ENCODE data around the gene MXRA8.

The MXRA8 gene

GRCh38 chr1:1376551-1377226 lies 18.3 kb upstream of the MXRA8 start:
- DNase-seq (ENCODE audit: extremely low read depth, insufficient read length): no peak
- no peak for TF ChIP-seq CTCF (IDR thresholded peaks at IDR 0.05; ENCODE audit: insufficient read depth, low read length, poor library complexity, severe bottlenecking)
- H3K4me3 ChIP-seq (replicated peaks; ENCODE audit: low read depth, low read length): peak overlapping the region; percentile 97; the same call in 1 of the 2 replicates

GRCh38 chr1:1374929-1375662 lies 16.7 kb upstream of the MXRA8 start, which contains the start of gene AURKAIP1:
Gene AURKAIP1, minus strand, starts transcription at chr1:1375207. Its CDS starts 451 bp downstream, at chr1:1374756.
- H3K4me3 ChIP-seq (replicated peaks; ENCODE audit: low read depth, low read length): peak within 1 kb of the TSS; percentile 97
- no peaks in the 10 kb centered on the region for H3K27me3 ChIP-seq (replicated peaks; ENCODE audit: control insufficient read depth, insufficient read depth, low read length)
- no peak for TF ChIP-seq CTCF (IDR thresholded peaks at IDR 0.05; ENCODE audit: insufficient read depth, low read length, poor library complexity, severe bottlenecking)
- peak; percentile 99 for DNase-seq (ENCODE audit: extremely low read depth, insufficient read length)
- peaks cover 11% of the 10 kb centered on the region for H3K36me3 ChIP-seq (ENCODE audit: control insufficient read depth, insufficient read depth, low read length)

More at GRCh38 chr1:1376551-1377226, 18.3 kb upstream of the MXRA8 start:
- H3K27me3 ChIP-seq (replicated peaks; ENCODE audit: control insufficient read depth, insufficient read depth, low read length): no peaks in the 10 kb centered on the region
- peaks cover 13% of the 10 kb centered on the region for H3K36me3 ChIP-seq (ENCODE audit: control insufficient read depth, insufficient read depth, low read length)

- no peak for DNase-seq (ENCODE audit: extremely low read depth, insufficient read length)
- no peaks in the 10 kb centered on the region for H3K27me3 ChIP-seq (replicated peaks; ENCODE audit: control insufficient read depth, insufficient read depth, low read length)
- H3K36me3 ChIP-seq (ENCODE audit: control insufficient read depth, insufficient read depth, low read length): peaks cover 11% of the 10 kb centered on the region
- H3K4me3 ChIP-seq (replicated peaks; ENCODE audit: low read depth, low read length): peak overlapping the region; percentile 97
- no peak for TF ChIP-seq CTCF (IDR thresholded peaks at IDR 0.05; ENCODE audit: insufficient read depth, low read length, poor library complexity, severe bottlenecking)
Observed at GRCh38 chr1:1374589-1374928, 16.2 kb upstream of the MXRA8 start.

GRCh38 chr1:1373815-1374588 lies 15.6 kb upstream of the MXRA8 start:
- Histone ChIP-seq H3K36me3 (ENCODE audit: control insufficient read depth, insufficient read depth, low read length) (peaks cover 11% of the 10 kb centered on the region), H3K4me3 (replicated peaks; ENCODE audit: low read depth, low read length) (peak overlapping the region; percentile 97), H3K27me3 (replicated peaks; ENCODE audit: control insufficient read depth, insufficient read depth, low read length) (no peaks in the 10 kb centered on the region)
- peak; percentile 23 for DNase-seq (ENCODE audit: extremely low read depth, insufficient read length)
- no peak for TF ChIP-seq CTCF (IDR thresholded peaks at IDR 0.05; ENCODE audit: insufficient read depth, low read length, poor library complexity, severe bottlenecking)

GRCh38 chr1:1373051-1373814 lies 14.9 kb upstream of the MXRA8 start:
- Histone ChIP-seq H3K36me3 (ENCODE audit: control insufficient read depth, insufficient read depth, low read length) (peaks cover 11% of the 10 kb centered on the region), H3K4me3 (replicated peaks; ENCODE audit: low read depth, low read length) (peak overlapping the region; percentile 97; the same call in 1 of the 2 replicates), H3K27me3 (replicated peaks; ENCODE audit: control insufficient read depth, insufficient read depth, low read length) (no peaks in the 10 kb centered on the region)
- DNase-seq (ENCODE audit: extremely low read depth, insufficient read length): no peak
- TF ChIP-seq CTCF (IDR thresholded peaks at IDR 0.05; ENCODE audit: insufficient read depth, low read length, poor library complexity, severe bottlenecking): no peak
